OCI-LY3 (cell line): ENCODE data around the gene NT5DC3.

Experiments used
- H2AFZ ChIP-seq: fragments of 200-600, 300-600 bp; shearing (Covaris generic); 2 replicates; pipeline ENCODE4 v1.6.0; 2014; ENCODE audit warnings: antibody characterized with exemption, low read depth, low read length
- H3K27ac ChIP-seq: fragments of 200-600, 300-600 bp; sonication (generic); 2 replicates; pipeline ENCODE4 v1.5.1; 2014; ENCODE audit warnings: mild to moderate bottlenecking, low read length, moderate library complexity, mixed read lengths
- H3K27me3 ChIP-seq: fragments of 200-600, 300-600 bp; sonication (generic); 2 replicates; pipeline ENCODE4 v1.6.1; 2014; ENCODE audit warnings: low read depth, low read length, mixed read lengths
- H3K36me3 ChIP-seq: fragments of 200-600, 300-600 bp; sonication (generic); replicated peaks from 2 replicates; pipeline ENCODE3; 2014; ENCODE audit warnings: low read depth, low read length, mixed read lengths
- H3K4me1 ChIP-seq: fragments of 300-600, 200-600 bp; sonication (generic); 2 replicates; pipeline ENCODE4 v1.6.1; 2014; ENCODE audit warnings: low read length, mixed read lengths
- H3K4me2 ChIP-seq: fragments of 200-600, 300-600 bp; sonication (generic); 2 replicates; pipeline ENCODE4 v1.6.1; 2014; ENCODE audit warnings: low read length, mixed read lengths
- H3K4me3 ChIP-seq: fragments of 300-600, 200-600 bp; sonication (generic); 2 replicates; pipeline ENCODE4 v1.5.1; 2014; ENCODE audit warnings: antibody characterized with exemption, mild to moderate bottlenecking, low read length, moderate library complexity
- H3K79me2 ChIP-seq: fragments of 300-600, 200-600 bp; shearing (Covaris generic); 2 replicates; pipeline ENCODE4 v1.6.1; 2014; ENCODE audit warnings: mild to moderate bottlenecking, low read length, mixed read lengths
- H3K9ac ChIP-seq: fragments of 300-600, 200-600 bp; shearing (Covaris generic); 2 replicates; pipeline ENCODE4 v1.6.0; 2014; ENCODE audit warnings: mild to moderate bottlenecking, low read length, moderate library complexity
- H3K9me3 ChIP-seq: fragments of 200-600, 300-600 bp; shearing (Covaris generic); 2 replicates; pipeline ENCODE4 v1.6.1; 2014; ENCODE audit warnings: low read length, mixed read lengths; ENCODE audit not compliant: insufficient read depth
- H4K20me1 ChIP-seq: fragments of 200-600, 300-600 bp; sonication (generic); 2 replicates; pipeline ENCODE4 v1.6.1; 2016; ENCODE audit warnings: low read length, mixed read lengths; ENCODE audit not compliant: insufficient read depth
- CTCF ChIP-seq: fragments of 200-600, 300-600 bp; sonication (generic); IDR thresholded peaks from 2 replicates; pipeline ENCODE4 v1.5.1; 2014; ENCODE audit warnings: antibody characterized with exemption, low read length, low read depth
- EZH2phosphoT487 ChIP-seq: fragments of 200-600 bp; shearing (Covaris generic); IDR thresholded peaks from 2 replicates; pipeline ENCODE4 v1.6.1; 2018; ENCODE audit warnings: antibody characterized with exemption, mixed run types, low read depth

Gene NT5DC3

GRCh38 chr12:103824290-103824689, 16.7 kb downstream of the NT5DC3 start:
- Histone ChIP-seq H3K4me2 (no peak overlapping the region), H3K9ac (no peak overlapping the region), H3K79me2 (peaks cover 31% of the 10 kb centered on the region), H4K20me1 (no peaks in the 10 kb centered on the region), H3K4me3 (no peak overlapping the region), H3K36me3 (peaks cover 10% of the 10 kb centered on the region), H3K9me3 (peaks cover 6% of the 10 kb centered on the region; the same call in 1 of the 2 replicates), H3K27ac (no peak overlapping the region), H3K27me3 (no peaks in the 10 kb centered on the region), H2AFZ (no peak overlapping the region), H3K4me1 (no peaks in the 10 kb centered on the region)
- TF ChIP-seq EZH2phosphoT487 = no peak

DNA sequence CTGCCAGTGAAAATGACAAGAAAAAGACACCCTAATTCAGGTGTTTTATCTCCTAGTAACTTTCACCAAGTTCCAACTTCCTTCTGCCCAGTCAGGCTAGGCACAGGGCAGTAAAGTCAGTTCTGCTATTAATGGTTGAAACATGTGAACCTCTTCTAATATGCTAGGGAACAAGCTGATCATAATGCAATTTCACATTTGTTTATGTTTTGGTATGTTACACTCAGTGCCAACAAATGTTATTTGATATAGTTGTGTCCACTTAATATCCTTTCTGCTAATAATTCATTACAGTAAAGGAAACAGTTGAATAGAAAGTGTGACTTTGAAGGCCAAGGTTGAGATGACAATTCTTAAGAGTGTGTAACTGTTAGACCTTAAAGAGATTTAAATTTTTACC, 17.2 kb downstream of the NT5DC3 start:
- H3K27me3 ChIP-seq = no peaks in the 10 kb centered on the region

DNA sequence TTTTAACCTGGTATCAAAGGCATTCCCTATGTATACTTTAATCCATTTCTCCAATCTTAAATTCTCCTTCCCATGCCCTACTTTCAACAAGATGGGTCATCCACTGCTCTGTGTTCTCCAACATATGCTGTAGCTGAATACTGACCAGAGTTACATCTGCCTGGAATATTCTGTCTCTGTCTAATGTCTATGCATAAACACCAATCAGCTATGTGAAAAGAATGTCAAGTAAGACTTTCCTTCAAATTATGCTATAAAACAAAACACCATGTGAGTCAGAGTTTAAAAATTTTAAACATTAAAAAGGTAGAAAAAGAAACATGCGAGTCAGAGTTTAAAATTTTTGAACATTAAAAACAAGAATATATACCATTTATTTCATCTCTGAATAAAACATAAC, 19.3 kb downstream of the NT5DC3 start:
- no peak for TF ChIP-seq EZH2phosphoT487
- TF ChIP-seq CTCF = no peak
- H3K27ac ChIP-seq = no peak overlapping the region
- no peaks in the 10 kb centered on the region for H4K20me1 ChIP-seq
- no peak overlapping the region for H3K4me3 ChIP-seq
- peaks cover 28% of the 10 kb centered on the region for H3K79me2 ChIP-seq
- H3K27me3 ChIP-seq = no peaks in the 10 kb centered on the region
- no peak overlapping the region for H3K4me2 ChIP-seq
- H3K36me3 ChIP-seq = peaks cover 10% of the 10 kb centered on the region
- no peak overlapping the region for H3K9ac ChIP-seq
- no peaks in the 10 kb centered on the region; the same call in 1 of the 2 replicates for H3K4me1 ChIP-seq
- peaks cover 6% of the 10 kb centered on the region; the same call in 1 of the 2 replicates for H3K9me3 ChIP-seq
- H2AFZ ChIP-seq = no peak overlapping the region

More for the DNA sequence above, 17.2 kb downstream of the NT5DC3 start:
- no peak for TF ChIP-seq CTCF
- no peak for TF ChIP-seq EZH2phosphoT487
- Histone ChIP-seq H3K4me1 (no peaks in the 10 kb centered on the region; the same call in 1 of the 2 replicates), H3K79me2 (peaks cover 31% of the 10 kb centered on the region), H3K27ac (no peak overlapping the region), H3K9ac (no peak overlapping the region), H3K4me2 (no peak overlapping the region), H2AFZ (no peak overlapping the region), H3K36me3 (peaks cover 10% of the 10 kb centered on the region), H4K20me1 (no peaks in the 10 kb centered on the region), H3K4me3 (no peak overlapping the region), H3K9me3 (peaks cover 6% of the 10 kb centered on the region; the same call in 1 of the 2 replicates)

GRCh38 chr12:103820881-103821489, 20.0 kb downstream of the NT5DC3 start:
- H4K20me1 ChIP-seq = no peaks in the 10 kb centered on the region
- H3K27me3 ChIP-seq = no peaks in the 10 kb centered on the region
- H3K4me3 ChIP-seq = no peak overlapping the region
- H3K4me2 ChIP-seq = no peak overlapping the region
- H3K79me2 ChIP-seq = peaks cover 24% of the 10 kb centered on the region
- H3K4me1 ChIP-seq = no peaks in the 10 kb centered on the region; the same call in 1 of the 2 replicates
- H3K9me3 ChIP-seq = peaks cover 6% of the 10 kb centered on the region; the same call in 1 of the 2 replicates
- peaks cover 10% of the 10 kb centered on the region for H3K36me3 ChIP-seq
- no peak overlapping the region for H3K27ac ChIP-seq
- H3K9ac ChIP-seq = no peak overlapping the region
- H2AFZ ChIP-seq = no peak overlapping the region
- no peak for TF ChIP-seq CTCF
- TF ChIP-seq EZH2phosphoT487 = no peak
